NCI-H2227 (cell line): ENCODE measurements around the gene MIOX.
"Not testable (repeated sequence)": the region's sequence is repeated elsewhere in the genome, so short reads cannot be mapped to it uniquely, and the experiment has no call there.

Source experiments
- DNase-seq: peaks from one replicate; lab custom pipeline; 2025; ENCODE audit not compliant: unreplicated experiment; lab: John Stamatoyannopoulos, UW

MIOX gene

DNA sequence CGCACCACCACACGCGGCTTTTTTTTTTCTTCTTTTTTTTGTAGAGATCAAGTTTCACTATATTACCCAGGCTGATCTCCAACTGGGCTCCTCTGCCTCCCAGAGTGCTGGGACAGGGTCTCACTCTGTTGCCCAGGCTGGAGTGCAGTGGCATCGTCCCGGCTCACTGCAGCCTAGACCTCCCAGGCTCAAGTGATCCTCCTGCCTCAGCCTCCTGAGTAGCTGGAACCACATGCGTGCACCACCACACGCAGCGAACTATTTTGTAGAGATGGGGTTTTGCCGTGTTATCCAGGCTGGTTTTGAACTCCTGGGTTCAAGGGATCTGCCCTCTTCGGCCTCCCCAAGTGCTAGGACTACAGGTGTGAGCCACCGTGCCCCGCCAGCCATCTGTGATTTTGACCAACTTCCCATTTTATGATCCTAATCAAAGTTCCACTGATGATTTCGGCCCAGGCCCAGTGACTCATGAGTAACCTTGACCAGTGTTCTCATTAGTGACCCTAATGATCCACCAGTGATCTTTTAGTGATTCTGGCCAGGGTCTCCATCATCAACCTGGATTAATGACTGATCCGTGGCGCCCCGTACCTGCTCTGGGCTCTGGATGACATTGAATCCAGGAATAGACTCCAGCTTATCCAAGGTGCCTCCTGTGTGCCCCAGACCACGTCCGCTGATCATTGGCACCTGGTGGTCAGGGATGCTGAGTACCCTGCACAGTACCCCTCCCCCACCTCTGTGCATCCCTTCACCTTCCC lies 41.4 kb downstream of the MIOX start:
- no peak for DNase-seq

- no peak for DNase-seq
These were observed 42.2 kb downstream of the MIOX start for GRCh38 chr22:50528682-50529415.

GRCh38 chr22:50529416-50529896 lies 42.8 kb downstream of the MIOX start:
- no peak for DNase-seq

DNA sequence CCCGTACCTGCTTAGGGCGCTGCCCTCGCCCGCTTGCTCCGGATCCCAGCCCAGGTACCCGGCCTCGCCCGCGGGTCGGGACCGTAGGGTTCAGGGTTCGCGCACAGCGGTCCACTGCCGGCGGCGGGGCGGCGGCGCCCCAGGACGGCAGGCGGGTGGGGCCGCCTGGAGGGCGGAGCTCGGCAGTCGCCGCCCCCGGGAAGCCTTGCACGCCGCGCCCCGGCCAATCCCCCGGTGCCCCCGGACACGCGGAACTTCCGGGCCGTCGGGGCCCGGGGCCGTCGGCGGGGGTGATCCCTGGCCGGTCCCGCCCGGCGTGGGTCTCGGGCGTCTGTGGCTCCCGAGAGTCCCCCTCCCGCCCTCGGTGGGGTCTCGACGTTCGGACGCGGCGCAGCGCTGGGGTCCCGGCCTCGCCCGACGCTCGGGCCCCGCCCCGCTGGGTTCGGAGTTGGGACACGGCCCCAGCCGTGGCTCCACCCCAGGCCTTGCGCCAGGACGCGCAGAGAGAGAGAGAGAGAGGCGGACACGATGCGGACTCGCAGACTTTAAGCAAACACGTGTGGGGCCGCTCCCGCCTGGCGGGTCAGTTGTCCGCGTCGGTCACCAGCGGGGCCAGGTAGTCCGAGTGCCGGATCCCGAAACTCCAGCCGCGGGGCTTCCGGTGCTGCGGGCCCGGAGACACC lies 43.4 kb downstream of the MIOX start, which contains the start of gene TYMP:
Gene TYMP, minus strand, starts transcription at position 116 of the 683 bp plus-strand sequence. CDS start 303 bp downstream, outside the sequence.
- no peak for DNase-seq

GRCh38 chr22:50530580-50530876 lies 43.9 kb downstream of the MIOX start:
- DNase-seq: no peak

DNA sequence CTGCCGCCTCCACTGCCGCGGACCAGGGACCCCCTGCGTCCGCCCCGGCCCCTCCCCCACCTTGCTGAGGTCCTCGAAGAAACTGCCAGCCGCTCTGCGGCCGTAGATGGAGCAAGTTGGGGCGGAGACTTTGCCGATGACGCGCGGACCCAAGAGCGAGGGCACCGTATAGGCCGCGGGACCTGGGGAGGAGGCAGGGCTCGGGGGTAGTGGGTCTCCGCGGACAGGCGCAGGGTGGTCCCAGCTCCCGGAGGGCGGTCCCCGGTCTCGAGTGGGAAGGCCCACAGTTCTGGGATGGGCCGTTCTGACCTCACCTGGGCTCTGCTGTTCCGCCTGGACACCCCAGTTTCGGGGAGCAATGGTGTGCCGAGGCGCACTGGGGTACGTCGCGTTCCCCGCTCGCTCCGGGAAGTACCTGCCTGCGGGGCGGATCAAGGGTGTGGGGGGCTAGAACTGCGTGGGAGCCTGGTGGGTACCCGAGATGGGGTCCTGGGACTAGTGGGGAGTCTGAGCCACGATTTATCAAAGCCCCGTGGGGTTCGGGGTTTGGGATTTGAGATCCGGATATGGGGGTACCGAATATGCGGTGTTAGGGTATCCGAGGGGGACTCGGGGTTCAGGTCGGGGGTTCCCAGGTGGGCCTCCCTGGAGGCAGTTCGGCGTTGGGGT lies 44.4 kb downstream of the MIOX start:
- DNase-seq: no peak

- DNase-seq: peak; percentile 50
These were observed 44.9 kb downstream of the MIOX start for GRCh38 chr22:50531546-50531961.

DNA sequence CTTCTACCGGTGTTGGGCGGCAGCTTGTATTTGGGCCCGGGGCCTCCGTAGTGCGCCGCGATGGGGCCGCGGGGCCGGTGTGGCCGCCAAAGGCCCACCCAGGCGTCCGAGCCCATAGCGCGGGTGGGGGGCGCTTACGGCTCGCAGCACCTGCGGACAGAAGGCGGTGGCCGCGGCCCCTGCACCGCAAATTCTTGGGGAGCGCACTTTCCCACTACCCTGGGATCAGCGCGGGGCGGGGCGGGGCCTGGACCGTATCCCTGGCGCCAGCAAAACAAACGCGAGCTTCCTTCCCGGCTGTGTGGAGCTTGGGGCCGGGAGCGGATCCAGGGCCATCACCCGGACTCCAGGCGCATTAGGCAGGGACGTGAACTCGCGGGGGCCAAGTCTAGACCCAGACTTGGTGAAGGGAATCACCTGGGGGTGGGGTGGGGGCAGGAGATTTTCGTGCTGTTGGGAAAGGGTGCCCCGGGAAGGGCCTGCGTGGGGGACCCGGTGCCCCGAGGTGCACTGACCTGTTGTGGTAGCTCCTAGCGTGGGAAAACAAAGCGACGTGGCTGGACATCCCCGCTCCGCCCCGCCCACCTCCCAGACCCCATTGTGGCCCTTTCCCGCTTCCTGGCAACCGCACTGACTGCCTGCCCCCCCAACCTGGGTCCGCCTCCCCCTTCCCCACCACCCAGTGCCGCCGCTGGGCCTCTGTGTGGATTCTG lies 45.5 kb downstream of the MIOX start:
- DNase-seq: peak; percentile 50

DNA sequence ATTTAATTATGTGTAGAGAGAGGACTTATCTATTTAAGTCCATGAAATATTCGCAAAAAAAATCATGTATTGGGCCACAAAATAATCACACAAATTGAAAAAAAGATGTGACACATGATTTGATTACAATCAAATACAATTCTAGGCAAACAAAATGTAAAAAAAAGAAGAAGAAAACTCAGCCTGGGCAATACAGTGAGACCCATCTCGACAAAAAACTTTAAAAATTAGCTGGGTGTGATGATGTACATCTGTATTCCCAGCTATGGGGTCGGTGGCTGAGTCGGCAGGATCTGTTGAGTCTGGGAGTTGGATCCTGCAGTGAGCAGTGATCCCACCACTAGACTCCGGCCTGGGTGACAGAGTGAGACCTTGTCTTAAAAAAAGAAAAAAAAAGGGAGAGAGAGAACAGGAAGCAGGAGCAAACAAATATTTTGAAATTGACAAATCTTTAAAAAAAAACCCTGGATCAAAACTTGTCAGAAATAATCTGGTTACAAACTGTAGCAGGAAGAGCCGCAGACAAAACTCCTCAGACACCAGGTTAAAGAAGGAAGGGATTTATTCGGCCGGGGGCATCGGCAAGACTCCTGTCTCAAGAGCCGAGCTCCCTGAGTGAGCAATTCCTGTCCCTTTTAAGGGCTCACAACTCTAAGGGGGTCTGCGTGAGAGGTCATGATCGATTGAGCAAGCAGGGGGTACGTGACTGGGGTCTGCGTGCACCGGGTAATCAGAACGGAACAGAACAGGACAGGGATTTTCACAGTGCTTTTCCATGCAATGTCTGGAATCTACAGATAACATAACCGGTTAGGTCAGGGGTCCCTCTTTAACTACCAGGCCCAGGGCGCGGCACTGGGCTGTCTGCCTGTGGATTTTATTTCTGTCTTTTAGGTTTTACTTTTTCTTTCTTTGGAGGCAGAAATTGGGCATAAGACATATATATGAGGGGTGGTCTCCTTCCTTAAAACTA lies 46.5 kb downstream of the MIOX start:
- DNase-seq: no peak

GRCh38 chr22:50533856-50534711 lies 47.4 kb downstream of the MIOX start:
- DNase-seq: not testable (repeated sequence)

- no peak for DNase-seq
These were observed 48.5 kb downstream of the MIOX start for GRCh38 chr22:50535113-50535512.

GRCh38 chr22:50536226-50536625 lies 49.6 kb downstream of the MIOX start:
- DNase-seq: no peak

DNA sequence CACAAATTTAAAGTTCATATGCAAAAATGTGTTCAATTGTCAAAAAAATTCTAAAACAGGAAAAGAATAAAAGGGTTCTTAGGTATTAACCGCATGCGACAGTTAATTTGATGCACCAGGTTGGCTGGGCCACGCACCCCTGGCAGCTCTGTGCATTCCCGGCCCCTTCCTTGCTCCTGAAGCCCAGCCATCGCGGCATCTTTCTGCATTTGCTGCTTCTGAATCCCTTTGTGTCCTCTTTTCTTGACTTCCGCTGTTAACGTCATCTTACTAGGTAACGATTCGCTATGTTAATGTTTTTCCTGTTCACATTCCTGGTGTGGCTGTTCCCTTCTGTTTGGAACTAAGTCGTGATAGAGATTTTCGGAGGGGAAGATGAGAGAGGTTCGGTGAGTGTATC lies 51.1 kb downstream of the MIOX start:
- no peak for DNase-seq
